NCI-H69 (cell line): Measurements from ENCODE around the gene SNRNP70.

ENCODE experiments used
- DNase-seq: peaks from one replicate; lab custom pipeline; 2025; lab: John Stamatoyannopoulos, UW

SNRNP70 gene

DNA sequence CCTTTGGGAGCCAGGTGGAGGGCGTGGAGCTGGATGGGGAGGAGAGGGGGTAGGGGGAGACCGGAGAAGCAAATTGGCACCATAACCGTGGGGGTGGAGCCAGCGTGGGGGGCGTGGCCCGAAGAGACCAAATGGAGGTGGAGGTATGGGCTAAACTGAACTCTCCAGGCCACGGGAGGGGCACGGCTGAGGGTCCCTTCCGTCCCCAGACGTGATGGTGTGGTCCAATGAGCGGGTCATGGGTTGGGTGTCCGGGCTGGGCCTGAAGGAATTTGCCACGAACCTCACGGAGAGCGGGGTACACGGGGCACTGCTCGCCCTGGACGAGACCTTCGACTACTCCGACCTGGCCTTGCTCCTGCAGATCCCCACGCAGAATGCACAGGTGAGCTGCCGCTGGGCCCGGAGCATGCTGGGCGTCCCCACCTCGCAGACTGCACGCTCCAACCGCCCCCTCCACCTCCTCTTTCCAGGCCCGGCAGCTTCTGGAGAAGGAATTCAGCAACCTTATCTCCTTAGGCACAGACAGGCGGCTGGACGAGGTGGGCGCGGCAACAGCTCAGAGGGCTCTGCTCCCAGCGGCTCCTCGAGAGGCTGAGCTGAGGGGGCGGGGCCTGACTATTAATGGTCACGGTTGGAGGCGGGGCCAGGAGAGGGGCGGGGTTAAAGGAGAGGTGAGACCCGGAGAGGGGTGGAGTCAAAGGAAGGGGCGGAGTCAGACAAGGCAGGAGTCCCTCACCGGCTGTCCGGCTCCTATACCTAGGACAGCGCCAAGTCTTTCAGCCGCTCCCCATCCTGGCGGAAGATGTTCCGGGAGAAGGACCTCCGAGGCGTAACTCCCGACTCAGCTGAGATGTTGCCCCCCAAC is 63.8 kb downstream of the SNRNP70 start:
- peak; percentile 96 for DNase-seq

DNA sequence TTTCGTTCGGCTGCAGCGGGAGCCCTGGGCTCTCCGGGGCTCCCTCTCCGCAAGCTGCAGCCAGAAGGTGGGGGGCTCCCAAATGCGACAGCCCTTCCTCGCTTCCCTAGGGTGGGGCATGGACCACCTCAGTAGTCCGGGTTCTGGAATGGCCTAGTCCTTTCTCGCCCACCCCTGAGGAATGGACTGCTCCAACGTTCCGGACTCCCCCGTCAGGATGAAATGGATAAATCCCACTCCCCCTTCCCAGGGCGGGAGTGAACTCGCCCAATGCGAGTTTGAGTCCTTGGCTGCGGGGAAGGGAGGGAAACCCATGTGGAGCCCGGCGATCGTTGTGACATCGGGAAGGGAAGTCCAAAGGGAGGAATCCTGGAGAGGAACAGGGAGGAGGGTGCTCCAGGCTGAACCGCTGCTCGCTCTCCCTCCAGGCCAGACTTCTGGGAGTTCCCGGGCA is 64.4 kb downstream of the SNRNP70 start:
- peak; percentile 93 for DNase-seq

DNA sequence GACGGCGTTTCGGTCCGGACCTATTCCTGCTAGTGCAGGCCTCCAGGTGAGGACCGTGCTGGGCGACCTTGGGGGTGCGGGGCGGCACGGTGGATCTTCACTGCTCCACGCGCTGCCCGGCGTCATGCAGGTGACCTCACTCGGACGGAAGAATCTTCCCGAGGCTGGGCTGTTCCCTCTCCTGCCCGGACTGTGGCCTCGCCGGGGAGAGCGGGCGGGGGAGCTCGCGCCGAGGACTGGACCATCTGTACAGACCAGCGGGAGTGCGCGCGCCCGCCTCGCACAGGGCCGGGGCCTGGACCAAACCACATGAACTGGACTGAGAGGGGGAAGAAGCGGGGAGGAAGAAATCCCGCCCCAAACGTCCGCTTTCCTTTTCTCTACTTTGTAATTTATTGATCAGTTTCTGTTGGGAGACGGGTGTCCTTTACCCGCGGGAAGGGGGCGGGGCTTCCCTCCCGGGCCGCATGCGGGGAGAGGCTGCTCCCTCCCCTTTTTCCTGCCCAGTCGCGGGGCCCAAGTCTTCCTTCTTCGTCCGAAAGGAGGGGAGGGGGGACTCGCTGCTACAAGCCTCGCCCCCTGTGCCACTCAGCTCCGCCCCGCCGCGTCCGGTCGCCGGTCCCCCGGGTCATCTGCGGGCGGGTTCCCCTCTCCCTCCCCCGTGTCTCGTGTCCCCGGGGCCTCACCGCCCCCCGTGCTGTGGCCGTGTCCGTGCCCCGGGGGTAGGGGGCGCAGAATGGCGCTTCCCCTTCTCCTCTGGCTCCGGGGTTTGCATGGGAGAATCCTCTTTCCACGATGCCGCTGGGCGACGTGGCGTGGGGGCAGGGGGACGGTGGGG is 65.1 kb downstream of the SNRNP70 start:
- peak; percentile 97 for DNase-seq

DNA sequence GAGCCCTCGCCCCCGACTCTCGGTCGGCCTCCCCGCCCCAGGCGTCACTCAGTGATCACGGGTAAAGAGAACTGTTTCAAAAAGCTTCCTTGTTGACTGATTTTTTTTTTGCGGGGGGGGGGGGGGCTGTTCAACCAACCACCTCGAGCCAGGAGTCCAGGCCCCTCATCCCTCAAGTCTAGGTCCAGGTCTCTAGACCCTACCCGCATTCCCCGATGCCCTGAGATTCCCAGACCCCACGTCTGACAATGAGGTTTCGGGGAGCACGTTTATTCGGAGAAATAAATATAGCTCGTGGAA is 65.6 kb downstream of the SNRNP70 start:
- DNase-seq, result no peak

DNA sequence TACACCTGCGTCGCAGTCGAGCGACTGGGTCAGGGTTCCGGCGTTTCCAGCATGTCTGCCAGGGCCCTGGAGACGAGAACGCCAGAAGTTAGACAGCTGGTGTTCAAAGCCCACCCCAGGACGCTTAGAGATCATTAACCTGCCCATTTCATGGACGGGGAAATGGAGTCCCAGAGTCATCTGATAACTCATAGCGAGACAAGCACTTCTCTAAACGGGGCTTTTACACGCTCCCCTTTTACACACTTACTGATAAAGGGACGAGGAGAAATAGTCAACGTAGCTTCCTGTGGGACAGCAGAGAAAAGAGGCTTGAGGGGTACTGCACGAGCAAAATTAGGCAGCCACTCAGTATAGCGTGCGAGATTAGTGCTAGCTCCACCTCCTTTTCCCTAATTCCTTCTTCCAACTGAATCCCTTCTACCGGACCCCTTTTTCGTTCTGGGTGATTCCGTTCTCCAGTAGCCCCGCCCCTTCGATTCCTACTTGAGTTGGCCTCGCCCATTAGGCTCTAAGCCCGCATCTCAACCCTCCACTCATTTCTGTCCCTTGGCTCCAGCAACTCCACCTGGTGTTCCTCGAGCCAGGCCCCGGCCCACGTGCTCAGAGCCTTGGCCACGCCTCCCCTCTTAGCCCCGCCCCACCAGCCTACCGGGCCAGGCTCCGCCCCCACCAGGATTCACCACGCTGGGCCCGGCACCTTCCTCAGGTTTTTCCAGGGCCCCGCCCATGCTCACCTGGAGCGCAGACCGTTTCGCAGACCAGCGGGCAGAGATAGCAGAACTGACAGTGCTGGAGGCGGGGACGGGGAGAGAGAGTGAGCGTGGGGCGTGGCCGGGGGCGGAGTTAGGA is 66.2 kb downstream of the SNRNP70 start:
- DNase-seq, result peak; percentile 83

DNA sequence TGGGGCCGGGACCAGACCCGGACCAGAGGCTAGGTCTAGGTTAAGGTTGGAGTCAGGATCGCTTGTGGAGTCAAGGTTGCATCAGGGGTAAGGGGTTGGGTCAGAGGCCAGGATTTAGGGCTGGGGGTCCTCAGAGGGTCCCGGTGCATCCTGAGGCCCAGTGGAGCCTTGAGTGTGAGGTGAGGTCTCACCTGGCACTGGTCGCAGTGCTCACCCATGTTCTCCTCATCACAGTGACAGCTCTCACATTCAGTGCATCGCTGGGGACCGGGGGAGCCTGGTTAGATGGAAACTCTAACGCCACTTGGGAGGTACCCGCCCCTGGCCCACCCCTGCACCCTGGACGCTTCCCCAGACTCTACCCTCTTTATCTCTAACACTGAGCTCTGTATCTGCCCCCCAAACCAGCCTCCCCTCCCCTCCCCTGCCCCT is 66.9 kb downstream of the SNRNP70 start:
- DNase-seq, result no peak

GRCh38 chr19:49153167-49153809 is 68.0 kb downstream of the SNRNP70 start:
- DNase-seq, result no peak

GRCh38 chr19:49154279-49154678 is 69.0 kb downstream of the SNRNP70 start:
- DNase-seq, result no peak

GRCh38 chr19:49155005-49155819 is 70.0 kb downstream of the SNRNP70 start, which contains the start of gene HRC:
Gene HRC (minus strand): TSS chr19:49155396. CDS start chr19:49155237, 159 bp downstream.
- no peak for DNase-seq

- DNase-seq, result no peak
Measured at GRCh38 chr19:49155820-49156346, 70.6 kb downstream of the SNRNP70 start.

GRCh38 chr19:49157445-49158224 is 72.4 kb downstream of the SNRNP70 start, which contains the start of gene TRPM4:
Gene TRPM4 (plus strand): TSS chr19:49157792. CDS start chr19:49157867, 75 bp downstream.
- peak; percentile 84 for DNase-seq
